Stromal cell of bone marrow (primary cell): ENCODE data around the gene DNAH1.

ENCODE experiments used
- DNase-seq: peaks from one replicate; pipeline ENCODE4 v3.0.0-alpha.2; 2012; ENCODE audit warnings: low read depth

DNAH1 gene

DNA sequence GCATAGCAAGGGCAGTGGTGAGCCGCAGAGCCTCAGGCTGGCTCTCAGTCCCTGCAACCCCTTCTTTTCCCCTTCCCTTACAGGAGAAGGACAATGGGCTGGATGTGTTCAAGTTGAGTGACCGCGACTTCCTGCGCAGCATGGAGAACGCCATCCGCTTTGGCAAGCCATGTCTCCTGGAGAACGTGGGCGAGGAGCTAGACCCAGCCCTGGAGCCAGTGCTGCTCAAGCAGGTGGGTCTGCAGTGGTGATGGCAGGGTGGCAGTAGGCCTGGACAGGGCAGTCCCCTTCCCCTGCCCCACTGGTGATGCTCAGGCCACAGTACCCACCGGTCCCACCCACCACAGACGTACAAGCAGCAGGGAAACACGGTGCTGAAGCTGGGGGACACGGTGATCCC, 75.0 kb downstream of the DNAH1 start:
- DNase-seq = no peak

DNA sequence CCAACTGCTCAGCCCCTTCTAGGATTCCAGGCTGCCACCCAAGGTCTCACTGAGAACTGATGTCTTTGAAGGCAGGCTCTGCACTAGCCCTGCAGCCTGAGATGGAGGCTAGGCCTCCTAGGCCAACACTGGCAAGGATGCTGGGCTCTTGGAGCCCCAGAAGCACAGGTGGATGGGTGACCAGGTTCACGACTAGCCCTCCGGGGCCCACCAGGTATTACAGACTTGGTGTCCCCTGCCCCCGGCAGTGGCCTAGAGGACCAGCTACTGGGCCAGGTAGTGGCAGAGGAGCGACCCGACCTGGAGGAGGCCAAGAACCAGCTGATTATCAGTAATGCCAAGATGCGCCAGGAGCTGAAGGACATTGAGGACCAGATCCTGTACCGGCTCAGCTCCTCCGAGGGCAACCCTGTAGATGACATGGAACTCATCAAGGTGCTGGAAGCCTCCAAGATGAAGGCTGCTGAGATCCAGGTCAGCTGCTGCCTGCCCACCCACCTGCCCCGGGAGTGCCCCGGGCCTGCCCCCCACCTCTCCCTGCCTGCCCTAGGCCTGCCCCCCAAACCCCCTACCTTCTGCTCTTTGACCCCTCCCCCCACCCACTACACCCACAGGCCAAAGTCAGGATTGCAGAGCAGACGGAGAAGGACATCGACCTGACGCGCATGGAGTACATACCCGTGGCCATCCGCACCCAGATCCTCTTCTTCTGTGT, 76.3 kb downstream of the DNAH1 start:
- DNase-seq = no peak

DNA sequence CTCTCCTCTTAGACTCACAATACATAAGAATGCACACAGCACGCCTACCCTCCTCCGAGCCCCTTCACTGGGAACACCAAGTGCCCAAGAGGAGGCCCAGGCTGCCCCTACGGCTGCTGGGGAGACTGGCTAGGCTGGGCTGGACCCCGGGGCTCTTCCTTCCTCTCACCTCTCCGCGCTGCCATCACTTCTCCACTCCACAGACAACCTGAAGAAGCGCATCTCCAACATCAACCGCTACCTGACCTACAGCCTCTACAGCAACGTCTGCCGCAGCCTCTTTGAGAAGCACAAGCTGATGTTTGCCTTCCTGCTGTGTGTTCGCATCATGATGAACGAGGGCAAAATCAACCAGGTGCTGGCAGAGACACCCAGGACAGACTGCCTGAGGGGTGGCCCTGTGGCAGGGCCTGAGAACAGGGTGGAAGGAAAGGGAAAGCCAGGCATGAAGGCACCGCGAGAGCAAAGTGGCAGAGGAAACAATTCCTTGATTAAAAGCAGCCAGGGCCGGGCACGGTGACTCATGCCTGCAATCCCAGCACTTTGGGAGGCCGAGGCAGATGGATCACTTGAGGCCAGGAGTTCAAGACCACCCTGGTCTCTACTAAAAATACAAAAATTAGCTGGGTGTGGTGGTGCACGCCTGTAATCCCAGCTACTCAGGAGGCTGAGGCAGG, 77.2 kb downstream of the DNAH1 start:
- DNase-seq = no peak

DNA sequence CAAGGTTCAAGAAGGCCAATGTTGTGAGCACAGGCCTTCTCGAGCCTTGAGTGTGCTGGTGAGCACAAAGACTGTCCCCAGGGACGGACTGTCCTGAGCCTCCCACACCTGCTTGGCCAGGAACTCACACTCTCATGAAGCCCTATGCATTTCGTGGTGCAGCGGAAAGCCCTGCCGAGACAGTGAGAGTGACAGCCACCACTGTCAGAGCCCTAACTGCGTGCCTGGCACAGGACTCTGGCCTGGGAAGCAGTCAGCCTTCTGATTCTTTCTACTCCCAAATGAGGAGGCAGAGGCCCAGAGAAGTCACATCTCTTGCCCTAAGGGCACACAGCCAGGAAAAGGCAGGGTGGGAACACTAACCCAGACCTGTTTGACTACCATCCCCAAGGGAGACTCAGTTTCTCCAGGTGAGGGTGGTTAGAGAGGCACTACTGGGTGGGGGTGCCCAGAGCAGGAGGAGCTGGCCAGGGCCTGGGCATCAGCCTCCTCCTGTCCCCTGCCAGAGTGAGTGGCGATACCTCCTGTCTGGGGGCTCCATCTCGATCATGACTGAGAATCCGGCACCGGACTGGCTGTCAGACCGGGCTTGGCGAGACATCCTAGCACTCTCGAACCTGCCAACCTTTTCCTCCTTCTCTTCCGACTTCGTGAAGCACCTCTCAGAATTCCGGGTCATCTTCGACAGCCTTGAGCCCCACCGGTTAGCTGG, 78.0 kb downstream of the DNAH1 start:
- DNase-seq = no peak

DNA sequence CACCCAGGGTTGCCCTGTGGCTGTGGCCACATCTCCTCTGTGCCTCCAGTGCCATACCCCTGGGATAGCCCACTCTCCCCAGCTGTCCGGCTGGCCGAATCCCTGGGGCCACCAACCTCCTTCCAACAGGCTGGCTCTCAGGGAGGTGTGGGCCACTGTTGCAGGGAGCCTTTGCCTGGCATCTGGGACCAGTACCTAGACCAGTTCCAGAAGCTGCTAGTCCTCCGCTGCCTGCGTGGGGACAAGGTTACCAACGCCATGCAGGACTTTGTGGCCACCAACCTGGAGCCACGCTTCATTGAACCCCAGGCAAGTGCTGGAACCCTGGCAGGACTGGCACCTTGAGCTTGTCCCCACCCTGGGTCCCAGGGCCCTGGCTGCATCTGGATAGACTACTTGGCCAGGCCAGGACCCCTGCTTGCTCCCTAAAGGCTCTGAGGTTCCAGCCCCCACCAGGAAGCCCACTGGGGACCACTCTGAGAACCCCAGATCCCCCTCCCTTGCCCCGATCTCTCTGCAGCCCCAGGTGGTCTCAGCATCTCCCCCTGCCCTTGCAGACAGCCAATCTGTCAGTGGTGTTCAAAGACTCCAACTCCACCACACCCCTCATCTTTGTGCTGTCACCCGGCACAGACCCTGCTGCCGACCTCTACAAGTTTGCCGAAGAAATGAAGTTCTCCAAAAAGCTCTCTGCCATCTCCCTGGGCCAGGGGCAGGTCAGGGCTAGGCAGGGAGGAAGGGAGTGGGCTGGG, 78.8 kb downstream of the DNAH1 start:
- no peak for DNase-seq

DNA sequence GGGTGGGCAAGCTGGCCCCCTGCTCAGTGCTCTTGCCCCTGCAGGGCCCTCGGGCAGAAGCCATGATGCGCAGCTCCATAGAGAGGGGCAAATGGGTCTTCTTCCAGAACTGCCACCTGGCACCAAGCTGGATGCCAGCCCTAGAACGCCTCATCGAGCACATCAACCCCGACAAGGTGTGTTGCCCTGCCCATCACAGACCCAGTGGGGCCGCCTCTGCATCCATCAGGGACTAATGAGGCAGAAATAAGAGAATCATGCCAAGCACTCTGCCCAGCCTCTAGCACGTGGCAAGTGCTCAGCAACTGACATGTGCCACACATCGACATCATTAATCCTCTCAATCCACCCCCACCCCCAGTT, 79.4 kb downstream of the DNAH1 start:
- DNase-seq = no peak

DNA sequence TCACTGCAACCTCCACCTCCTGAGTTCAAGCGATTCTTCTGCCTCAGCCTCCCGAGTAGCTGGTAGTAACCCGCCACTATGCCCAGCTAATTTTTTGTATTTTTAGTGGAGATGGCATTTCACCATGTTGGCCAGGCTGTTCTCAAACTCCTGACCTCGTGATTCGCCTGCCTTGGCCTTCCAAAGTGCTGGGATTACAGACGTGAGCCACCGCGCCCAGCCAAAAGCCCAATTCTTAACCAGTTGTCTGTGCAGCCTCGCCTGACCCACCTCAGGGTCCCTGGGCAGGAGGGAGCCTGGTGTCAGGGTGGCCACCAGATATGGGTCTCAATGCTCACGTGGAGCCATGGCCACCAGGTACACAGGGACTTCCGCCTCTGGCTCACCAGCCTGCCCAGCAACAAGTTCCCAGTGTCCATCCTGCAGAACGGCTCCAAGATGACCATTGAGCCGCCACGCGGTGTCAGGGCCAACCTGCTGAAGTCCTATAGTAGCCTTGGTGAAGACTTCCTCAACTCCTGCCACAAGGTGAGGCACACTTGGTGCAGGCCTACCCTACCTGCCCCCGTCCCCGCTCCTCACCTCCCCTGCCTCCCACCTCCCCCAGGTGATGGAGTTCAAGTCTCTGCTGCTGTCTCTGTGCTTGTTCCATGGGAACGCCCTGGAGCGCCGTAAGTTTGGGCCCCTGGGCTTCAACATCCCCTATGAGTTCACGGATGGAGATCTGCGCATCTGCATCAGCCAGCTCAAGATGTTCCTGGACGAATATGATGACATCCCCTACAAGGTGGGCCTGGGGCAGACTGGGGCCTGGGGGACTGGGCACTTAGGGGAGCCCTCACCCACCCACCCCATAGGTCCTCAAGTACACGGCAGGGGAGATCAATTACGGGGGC, 80.1 kb downstream of the DNAH1 start:
- DNase-seq = no peak

DNA sequence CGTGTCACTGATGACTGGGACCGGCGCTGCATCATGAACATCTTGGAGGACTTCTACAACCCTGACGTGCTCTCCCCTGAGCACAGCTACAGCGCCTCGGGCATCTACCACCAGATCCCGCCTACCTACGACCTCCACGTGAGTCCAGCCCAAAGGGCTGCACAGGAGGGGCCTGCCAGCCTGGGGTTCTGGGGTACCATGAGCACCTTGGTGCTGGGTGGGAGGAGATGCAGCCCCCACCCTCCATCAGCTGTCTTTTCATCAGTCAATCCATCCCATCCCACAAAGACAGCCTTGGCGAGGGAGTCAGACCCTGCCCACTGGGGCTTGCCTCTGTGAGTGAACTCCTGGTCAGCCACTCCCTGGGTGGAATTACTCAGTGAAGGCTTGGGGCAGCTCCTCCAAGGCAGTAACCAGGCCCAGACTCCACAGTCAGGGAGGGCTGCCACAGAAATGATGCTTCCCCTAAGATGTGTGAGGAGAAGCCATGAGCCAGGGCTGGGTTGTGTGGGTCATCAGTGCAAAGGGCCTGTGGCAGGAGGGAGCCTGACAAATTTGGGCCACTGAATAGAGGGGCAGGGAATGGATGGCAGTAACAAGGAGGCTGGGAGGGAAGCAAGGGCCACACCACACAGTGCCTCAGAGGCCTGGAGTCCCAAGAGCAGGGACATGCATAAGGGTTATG, 80.9 kb downstream of the DNAH1 start:
- no peak for DNase-seq

DNA sequence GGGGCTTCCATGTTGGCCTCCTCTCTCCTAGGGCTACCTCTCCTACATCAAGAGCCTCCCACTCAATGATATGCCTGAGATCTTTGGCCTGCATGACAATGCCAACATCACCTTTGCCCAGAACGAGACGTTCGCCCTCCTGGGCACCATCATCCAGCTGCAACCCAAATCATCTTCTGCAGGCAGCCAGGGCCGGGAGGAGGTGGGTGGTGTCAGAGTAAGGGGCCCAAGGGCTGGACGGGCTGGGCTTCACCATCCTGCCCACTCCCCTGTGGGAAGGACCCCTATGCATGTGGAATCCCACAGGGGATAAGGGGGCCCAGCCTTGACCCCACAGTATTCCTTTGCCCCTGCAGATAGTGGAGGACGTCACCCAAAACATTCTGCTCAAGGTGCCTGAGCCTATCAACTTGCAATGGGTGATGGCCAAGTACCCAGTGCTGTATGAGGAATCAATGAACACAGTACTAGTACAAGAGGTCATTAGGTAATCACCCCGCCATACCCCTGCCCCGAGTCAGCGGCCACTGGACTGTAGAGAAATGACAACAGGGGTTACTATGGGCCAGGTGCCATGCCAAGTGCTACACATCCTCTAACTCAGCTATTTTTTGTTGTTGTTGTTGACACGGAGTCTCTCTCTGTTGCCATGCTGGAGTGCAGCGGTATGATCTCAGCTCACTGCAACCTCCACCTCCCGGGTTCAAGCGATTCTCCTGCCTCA, 81.7 kb downstream of the DNAH1 start:
- no peak for DNase-seq

DNA sequence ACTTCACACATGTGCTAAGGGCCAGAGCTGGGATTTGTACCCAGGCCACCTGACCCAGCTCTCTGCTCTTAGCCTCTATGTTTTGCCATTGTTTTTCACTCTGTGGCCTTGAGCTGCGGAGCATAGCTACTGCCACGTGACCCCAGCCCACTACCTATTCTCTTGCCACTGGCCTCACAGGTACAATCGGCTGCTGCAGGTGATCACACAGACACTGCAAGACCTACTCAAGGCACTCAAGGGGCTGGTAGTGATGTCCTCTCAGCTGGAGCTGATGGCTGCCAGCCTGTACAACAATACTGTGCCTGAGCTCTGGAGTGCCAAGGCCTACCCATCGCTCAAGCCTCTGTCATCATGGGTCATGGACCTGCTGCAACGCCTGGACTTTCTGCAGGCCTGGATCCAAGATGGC, 82.6 kb downstream of the DNAH1 start:
- DNase-seq = no peak

DNA sequence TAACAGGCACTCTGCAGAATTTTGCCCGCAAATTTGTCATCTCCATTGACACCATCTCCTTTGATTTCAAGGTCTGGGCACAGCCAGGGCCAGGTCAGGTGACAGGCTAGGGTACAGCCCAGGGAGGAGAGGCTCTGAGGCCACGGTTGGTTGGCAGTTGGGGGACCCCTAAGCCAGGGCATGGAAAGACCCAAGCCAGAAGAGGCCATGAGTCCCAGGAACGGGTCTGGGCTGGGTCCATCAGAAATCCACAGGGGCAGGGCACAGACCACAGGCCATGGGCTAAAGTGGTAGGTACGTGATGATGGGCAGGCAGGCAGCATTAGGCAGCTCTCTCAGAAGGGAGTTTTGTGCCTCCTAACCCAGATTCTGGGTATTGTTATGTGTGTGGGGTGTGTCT, 83.0 kb downstream of the DNAH1 start:
- DNase-seq = no peak

DNA sequence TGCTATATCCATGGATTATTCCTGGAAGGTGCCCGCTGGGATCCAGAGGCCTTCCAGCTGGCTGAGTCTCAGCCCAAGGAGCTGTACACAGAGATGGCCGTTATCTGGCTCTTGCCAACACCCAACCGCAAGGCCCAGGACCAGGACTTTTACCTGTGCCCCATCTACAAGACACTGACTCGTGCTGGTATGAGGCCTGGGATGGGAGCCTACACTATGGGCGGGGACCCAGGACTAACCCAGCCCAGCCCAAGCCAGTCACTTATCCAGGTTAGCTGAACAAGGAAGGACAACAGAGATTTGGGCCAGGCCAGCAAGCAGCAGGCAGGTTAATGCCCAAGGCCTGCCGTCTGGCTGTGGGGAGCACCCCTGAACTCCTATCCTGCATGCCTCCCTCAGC, 83.5 kb downstream of the DNAH1 start:
- DNase-seq = no peak

DNA sequence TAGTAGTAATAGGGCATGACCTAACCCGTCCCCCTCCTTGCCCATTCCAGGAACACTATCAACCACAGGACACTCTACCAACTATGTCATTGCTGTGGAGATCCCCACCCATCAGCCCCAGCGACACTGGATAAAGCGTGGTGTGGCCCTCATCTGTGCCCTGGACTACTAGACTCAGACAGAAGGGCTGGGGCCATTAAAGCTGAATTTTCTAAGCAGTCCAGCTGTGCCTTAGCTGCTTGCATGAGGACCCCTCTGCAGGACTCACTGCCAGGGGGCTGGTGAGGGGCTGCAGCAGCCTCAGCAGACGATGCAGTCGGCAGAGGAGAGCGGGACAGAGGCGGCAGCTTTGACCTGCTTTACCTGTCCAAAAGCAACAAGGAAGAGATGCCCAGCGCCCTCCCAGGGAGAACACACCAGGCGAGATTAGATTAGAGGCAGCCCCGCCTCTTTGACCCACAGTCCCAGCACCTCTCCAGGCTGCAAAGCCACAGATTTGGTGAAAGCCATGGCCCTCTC, 84.2 kb downstream of the DNAH1 start:
- DNase-seq = no peak

DNA sequence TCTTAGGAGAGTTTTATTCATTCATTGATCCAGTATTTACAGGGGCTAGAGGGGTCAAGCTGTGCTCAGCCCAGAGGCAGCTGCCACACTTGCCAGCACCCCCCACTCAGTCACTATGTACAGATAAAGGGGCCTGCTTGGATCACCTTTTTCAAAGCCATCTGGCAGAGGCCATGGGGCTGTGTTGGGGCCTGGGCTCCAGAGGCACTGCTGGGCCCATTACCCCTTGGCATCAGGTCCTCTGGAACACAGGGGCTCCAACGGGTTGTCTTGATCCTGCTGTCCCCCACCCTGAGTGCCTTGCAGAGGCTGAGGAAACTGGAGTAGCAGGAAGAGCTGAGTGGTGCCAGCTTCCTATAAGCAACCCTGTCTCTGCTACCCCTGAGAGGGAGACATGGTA, 84.9 kb downstream of the DNAH1 start:
- no peak for DNase-seq

DNA sequence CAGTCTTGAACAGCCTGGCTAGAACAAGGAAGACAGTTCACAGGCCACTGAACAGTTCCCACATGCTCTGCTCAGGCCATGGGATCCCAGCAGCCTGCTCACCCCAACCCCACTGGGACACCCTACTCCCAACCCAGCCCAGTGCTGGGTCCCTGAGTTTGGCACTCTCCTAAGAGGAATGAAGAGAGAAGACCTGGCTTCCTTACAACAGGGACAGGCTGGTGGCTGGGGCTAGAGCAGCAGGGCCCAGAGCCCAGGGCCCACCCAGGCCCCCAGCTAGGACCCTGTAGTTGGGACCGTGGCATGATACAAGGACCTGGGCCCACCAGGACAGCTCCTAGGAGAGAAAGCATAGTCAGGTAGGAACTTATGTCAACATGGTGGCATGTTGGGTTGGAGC, 85.4 kb downstream of the DNAH1 start:
- no peak for DNase-seq

DNA sequence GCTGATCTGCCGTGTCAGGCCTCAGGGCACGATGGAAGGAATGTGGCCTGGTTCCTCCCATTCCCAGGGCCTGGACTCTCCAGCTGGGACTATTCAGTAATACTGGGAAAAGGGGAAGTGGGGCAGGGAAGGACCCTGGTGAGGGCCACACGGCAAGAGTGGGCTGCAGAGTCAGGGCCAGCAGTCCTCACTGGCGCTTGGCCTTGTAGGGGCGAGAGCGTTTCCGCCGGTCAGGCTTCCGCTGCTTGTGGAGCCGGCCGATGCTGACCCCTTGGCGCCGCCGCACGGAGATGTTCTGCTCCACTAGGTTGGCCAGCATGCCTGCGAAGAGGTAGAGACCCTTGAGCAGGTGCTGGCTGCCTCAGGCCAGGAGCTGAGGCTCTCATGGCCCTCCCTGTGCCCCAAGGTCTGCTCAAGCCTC, 86.0 kb downstream of the DNAH1 start:
- no peak for DNase-seq

DNA sequence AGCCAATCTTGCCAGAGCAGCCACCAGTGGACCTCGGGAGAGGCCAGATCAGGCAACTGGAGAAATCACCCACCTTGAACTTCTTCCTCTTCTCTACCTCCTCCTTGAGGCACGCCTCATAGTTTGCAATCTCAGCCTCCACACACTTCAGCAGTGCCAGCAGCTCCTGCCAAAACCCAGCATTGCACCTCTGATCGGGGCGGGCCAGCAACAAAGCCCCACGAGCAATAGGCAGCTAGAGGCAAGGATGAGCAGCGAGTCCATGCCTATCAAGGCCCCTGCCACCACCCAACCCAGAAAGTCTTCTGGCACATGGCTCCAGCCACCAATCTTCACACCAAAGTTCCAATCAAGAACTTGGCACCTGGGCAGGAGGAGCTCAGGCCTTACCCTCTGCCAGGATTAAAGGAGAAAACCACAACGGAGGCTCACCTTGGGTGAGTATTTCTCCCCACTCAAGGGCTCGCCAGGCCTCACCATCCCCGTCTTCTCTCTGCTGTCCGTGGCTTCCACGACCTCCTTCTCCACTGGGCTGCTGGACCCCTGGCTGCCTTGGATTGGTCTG, 86.7 kb downstream of the DNAH1 start:
- no peak for DNase-seq

DNA sequence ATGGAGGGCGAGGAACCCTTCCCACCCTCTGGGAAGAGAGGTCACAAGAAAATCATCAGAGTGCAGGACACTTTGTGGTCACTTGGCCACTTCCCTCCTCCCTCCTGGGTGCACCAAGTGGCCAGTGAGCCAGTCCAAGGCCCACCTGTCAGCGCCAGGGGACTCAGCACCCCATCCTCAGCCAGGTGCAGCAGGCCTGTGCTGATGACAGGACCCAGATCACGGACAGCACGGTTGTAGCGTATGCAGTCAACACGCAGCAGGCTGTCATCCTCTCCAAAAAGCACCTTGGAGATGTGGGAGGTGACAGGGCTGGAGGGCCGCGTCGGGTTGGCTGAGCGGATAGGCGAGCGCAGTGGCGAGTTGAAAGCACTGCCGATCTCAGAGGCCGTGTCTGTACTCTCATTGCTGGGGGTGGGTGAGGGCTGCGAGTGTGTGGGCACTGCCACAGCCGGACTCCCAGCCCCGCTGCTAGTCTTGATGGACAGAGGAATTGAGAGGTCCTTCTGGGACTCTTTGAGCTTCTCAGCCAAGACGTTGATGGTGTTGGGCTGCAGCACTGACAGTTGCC, 87.2 kb downstream of the DNAH1 start:
- DNase-seq = no peak

DNA sequence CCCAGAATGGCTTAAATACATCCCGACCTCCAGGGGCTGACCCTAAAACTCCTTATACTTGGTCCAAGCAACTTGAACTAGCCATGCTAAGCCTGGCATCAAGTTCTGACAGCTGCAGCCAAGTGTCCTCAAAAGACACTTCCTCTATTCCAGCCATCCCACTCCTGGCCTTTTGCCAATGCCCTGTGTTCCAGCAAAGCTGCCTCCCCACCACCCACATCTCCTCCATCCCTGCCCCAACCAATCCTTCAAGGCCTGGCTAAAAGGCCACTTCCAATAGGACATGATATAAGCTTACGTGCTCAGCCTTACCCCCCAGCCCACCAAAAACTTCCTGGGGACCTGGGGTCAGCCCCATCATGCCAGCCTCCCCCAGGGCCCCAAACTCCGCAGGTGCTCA, 87.8 kb downstream of the DNAH1 start:
- no peak for DNase-seq
